GM18520 (cell line): Measurements from ENCODE around the gene TNFSF10.
A peak's percentile ranks its signal among the peaks of the same experiment; 100 is the strongest.

Source experiments
- ATAC-seq: cut with Tn5 transposase; IDR thresholded peaks from one replicate; pipeline ENCODE4 v1.9.1; 2021; ENCODE audit not compliant: unreplicated experiment

Gene TNFSF10

DNA sequence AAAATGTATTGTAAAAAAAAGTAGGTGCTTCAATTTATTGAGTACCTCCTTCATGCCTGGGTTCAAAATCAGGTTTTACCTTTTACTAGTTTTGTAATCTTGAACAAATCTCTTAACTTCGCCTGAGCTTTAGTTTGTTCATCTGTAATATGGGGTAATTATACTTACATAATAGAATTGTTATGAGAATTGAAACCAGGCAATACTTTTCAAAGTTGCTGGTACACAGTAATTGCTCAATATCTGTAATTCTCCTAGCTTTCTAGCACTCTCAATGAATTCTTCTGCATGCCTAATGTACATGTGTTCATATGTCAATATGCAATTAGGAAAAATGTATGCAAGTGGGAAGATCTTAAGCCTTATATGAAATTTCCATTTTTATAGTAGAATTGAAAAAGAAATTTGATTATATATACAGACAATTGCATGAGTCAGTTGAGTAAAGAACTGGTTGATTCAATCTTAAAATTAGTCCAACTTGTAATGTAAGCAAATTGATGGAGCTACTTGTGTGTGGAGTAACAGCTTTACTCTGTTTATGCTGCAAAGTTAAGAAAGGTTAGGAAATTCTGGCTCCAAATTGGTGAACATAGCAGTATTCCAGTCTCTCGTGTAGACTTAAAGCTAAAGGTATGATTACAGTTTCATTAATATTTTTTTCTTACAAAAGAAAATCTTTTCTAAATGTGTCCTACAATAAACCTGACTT is 4.1 kb downstream of the TNFSF10 start:
- no peak for ATAC-seq

DNA sequence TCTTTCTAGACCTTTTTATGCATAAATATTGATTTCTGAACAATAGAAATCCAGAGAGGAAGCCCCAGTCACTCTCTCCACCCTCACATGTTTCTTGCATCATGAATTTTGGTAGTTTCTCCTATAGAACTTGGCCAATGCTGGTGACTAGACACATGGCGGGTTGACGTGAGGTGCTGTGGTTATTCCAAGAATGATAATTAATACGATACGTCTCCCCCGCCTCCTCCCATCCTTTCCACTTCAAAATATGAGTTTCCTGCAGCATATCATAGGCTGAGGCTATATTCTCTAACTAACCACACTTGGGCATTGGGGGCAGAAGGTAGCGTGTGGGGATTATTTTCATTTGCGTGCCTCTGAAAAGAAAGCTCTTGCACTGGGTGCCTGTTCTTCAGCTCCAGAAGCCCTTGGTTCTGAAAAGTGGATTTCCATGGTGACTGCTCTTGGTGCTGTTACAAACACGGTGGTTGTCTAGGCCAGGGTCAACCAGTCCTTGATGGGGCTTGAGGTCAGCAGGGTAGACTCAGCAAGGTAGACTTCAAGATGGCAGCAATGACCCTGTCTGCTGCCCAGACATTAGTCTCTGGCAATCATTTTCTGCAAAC is 5.3 kb downstream of the TNFSF10 start:
- no peak for ATAC-seq

DNA sequence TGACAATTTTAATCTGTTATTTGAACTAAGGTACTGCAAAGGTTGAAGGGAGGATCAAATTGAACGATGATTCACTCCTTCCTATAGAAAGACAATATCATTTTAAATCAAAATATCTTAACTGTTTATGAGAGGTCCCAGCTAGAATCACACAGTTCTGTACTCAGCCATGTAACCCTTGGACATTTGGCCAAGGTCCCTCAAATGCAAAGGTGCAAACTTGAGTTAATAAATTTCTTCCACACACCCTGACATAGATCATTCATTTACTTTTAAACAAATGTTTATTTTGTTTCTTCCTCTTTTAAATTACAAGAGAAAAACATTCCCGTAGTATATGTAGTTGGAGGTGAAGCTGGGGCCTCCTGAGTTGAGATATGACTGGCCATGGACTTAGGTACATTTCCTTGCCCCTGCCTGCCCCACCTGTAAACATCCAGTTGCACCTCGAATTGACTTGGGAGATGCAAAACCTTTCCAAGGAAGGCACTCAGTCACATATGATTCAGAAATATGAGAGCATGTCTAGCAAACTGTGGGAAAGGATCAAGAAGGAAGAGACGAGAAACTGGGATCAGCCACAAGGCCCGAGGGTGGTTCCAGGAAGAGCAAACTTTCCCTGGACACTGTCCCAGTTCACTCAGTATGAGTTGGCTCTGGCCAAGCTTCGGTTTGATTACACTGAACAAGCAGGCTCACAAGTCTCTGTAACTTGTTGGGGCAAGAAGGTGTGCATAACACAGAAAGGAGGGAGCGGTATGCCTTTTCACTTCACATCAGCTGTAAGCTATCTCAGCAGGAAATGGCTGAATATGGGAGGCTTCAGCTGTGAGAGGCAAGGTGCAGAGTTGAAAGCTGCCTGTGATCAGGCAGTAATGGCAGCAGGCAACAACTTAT is 6.7 kb downstream of the TNFSF10 start:
- no peak for ATAC-seq

DNA sequence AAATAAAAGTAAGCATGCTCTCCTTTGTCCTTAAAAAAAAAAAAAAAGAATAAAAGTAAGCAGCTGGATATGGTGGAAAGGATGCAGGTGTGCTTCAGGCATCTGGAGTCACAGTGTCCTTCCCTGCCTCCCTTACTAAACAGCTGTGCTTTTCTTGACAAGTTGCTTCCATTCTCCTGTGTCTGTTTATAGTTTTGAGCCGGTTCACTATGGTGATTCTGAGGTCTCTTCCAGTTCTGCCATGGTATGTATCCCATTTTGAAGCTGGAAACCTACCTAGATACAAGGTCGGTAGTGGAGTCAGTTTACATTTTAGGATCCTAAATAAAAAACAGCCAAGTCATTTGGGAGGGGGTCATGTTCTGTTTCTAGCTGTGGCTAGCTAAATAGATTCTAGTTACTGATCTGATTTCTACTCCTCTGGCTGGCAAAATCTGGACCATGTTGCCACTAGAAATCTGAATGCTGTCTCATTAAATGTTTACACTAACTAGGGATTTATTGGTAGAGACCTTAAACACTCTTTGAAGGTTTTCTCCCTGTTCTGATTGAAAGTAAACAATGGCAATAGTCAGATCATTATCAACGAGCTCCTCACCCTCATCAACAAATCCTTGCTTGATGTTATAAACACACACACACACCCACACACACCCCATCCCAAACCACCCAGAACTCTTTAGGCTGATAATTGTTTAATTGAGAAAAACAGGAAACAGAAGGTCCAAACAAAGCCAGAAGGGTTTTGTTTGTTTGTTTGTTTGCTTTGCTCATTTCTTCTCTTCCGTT is 7.9 kb downstream of the TNFSF10 start:
- no peak for ATAC-seq

- no peak for ATAC-seq
Measured at GRCh38 chr3:172514678-172515077, 8.6 kb downstream of the TNFSF10 start.

GRCh38 chr3:172513488-172513887 is 9.7 kb downstream of the TNFSF10 start:
- no peak for ATAC-seq

GRCh38 chr3:172511783-172512762 is 11.2 kb downstream of the TNFSF10 start:
- peak; percentile 38 for ATAC-seq

DNA sequence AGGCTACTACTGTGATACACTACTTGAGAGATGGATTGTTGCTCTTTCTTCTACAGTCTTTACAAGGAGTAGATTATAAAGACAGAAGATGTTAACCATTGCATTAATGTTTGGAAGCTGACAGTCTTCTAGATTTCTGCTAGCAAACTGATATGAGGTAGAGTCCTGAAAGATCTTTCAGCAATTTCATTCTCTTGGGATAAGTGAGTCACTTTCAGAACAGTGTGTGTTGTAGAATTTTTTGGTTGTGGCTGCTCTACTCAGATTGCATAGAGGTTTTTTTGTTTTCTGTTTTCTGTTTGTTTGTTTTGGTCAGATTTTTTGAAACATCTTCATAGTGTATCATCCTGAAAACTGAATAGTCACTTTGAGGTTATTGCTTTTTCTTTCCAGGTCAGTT is 17.1 kb downstream of the TNFSF10 start:
- ATAC-seq = no peak

- ATAC-seq = no peak
Measured at GRCh38 chr3:172501540-172501939, 21.7 kb downstream of the TNFSF10 start.

DNA sequence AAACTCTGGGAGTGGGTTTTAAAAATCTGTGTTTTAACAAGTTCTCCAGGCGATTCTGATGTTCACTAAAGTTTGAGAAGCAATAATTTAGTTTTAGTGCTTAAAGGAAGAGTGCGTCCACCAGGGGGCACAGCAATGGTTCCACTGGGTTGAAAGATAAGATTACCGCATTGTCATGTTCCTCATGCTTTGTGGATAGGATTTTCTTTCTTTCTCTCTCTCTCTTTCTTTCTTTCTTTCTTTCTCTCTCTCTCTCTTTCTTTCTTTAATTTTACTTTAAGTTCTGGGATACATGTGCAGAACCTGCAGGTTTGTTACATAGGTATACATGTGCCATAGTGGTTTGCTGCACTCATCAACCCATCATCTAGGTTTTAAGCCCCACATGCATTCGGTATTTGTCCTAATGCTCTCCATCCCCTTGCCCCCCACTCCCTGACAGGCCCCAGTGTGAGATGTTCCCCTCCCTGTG is 33.0 kb downstream of the TNFSF10 start:
- peak; percentile 58 for ATAC-seq

DNA sequence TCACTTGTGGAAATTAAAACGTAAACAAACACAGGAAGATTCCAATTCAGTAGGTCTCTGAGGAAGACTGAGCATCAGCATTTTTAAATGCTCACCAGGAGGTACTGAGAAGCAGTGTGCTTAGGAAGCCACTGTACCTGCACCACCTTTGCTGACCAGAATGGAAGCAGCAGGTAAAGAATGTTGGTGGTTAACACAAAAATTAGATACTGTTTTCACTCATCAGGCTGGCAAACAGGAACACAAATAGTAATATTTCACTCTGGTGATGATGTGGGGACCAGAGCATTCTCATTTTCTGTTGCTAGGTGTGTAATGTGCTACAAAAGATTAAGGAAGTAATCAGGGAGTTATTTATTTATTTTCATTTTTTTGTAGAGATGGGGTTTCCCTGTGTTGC is 45.1 kb downstream of the TNFSF10 start:
- peak; percentile 57 for ATAC-seq

GRCh38 chr3:172476347-172476746 is 46.9 kb downstream of the TNFSF10 start:
- ATAC-seq = no peak

DNA sequence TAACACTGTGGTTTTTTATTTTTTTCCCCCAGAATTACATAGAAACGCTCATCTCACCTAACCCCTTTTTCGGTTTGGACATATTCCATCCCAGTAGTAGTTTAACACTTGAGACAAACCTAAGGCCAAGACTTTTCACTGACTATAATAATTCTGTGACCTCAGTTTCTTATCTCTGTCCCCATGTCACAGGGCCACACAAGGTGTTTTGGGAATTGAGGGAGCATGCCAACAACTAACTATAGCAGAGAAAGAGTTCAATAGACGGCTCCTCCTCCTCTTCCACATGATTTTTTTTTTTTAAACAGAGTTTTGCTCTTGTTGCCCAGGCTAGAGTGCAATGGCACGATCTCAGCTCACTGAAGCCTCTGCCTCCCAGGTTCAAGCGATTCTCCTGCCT is 47.5 kb downstream of the TNFSF10 start:
- ATAC-seq = no peak

GRCh38 chr3:172471903-172472302 is 51.3 kb downstream of the TNFSF10 start:
- no peak for ATAC-seq

DNA sequence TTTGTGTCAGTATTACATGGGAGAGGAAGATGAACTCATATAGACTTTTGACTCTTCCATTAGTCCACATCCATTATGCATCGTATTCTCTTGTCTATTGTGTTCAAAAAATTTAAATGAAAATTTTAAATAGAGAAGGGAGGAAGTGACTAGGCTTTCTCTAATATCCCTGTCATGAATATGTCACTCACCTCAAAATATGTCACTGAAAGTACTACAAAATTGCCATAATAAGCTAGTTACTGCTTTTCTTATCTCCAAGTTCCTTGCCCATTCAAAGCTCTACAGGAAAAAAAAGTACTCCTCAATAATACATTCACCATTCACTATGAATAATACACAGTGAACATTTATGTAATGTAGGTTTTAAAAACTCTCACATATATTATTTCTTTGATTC is 52.6 kb downstream of the TNFSF10 start:
- ATAC-seq = no peak

DNA sequence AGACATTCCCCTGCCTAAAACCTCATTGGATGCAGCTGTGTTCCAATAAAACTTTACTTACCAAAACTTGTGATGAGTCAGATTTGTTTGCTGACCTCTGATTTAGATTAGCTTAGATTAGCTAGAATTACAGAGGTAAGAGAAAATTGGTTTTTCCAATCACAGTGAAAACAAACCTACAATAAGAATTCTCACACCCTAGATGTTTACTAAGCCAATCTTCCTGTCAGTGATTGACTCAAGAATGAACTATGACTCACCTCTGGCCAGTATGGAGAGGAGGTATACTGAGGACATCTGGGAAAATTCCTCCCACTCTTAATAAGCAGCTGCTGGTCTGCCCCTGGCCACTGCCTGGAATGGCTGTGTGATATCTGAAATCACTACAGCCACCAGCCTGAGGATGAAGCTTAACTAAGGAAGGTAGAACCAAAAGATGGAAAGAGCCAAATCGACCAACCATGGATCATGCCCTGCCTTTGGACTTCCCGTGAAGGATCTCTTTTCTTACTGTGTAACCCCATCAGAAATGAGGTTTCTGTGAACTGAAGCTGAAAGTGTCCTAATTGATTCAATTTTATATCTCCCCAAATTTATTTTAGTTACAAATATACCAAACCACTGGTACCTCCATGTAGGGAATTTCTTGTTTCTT is 55.9 kb downstream of the TNFSF10 start:
- no peak for ATAC-seq

DNA sequence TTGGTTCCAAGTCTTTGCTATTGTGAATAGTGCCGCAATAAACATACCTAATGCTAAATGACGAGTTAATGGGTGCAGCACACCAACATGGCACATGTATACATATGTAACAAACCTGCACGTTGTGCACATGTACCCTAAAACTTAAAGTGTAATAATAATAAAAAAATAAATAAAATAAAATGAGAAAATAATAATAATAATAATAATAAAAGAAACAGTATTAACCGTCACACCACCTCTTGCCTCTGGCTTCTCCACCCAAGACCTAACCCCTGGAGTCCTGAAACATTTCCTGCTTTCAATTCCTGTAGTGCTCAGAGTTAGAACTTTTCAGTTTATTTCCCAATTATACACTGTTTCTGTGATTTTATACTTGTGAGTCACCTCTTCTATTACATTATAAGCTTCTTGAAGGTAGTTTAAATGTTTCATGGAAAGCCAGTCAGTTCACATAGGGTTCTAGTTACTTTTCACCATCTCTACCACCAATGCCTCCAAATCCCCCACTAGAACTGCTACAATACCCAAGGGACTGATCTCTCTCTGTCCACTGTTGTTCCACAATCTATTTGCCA is 56.6 kb downstream of the TNFSF10 start:
- no peak for ATAC-seq

- no peak for ATAC-seq
Measured at GRCh38 chr3:172465281-172465680, 57.9 kb downstream of the TNFSF10 start.

GRCh38 chr3:172464306-172464705 is 58.9 kb downstream of the TNFSF10 start:
- no peak for ATAC-seq
